ENCODE measurements around the gene ZSCAN29.
A peak's percentile ranks its signal among the peaks of the same experiment; 100 is the strongest.

ZSCAN29 gene

GRCh38 chr15:43370975-43371974, at the start of gene ZSCAN29, which contains the start of gene TUBGCP4:
Gene ZSCAN29, minus strand, starts transcription at chr15:43371043. Its CDS starts 1,130 bp downstream, at chr15:43369913.
Gene TUBGCP4, plus strand, starts transcription at chr15:43371101. Its CDS starts 254 bp downstream, at chr15:43371355.
- peak within 1 kb of the TSS; percentile 73 for H3K4me3 ChIP-seq (ENCODE audit: low read depth, low read length)
- peak; percentile 39 for TF ChIP-seq CTCF (IDR thresholded peaks at IDR 0.05; ENCODE audit: control insufficient read depth, extremely low read depth, insufficient read depth)
- DNase-seq (ENCODE audit: low read depth): no peak

DNA sequence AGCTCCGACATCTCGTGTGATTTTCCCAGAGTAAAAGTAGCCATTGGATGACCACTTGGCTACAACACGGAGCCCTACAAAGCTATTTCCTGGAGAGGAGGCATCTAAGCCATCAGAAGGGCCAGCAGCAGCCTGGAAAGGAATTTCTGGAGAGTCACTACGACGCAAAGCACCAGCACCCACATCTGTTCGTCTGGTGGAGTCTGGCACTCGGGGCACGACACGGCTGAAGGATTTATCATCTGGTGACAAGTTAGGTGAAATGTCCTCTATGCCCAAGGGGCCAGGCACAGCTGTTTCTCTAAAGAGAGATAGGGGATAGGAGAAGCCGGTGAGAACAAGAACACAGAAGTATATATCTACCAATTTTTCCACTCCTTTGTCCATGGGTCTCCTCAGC, 49.6 kb upstream of the ZSCAN29 start:
- TF ChIP-seq CTCF (IDR thresholded peaks at IDR 0.05; ENCODE audit: control insufficient read depth, extremely low read depth, insufficient read depth): no peak
- DNase-seq (ENCODE audit: low read depth): no peak
- H3K4me3 ChIP-seq (ENCODE audit: low read depth, low read length): no peak overlapping the region

DNA sequence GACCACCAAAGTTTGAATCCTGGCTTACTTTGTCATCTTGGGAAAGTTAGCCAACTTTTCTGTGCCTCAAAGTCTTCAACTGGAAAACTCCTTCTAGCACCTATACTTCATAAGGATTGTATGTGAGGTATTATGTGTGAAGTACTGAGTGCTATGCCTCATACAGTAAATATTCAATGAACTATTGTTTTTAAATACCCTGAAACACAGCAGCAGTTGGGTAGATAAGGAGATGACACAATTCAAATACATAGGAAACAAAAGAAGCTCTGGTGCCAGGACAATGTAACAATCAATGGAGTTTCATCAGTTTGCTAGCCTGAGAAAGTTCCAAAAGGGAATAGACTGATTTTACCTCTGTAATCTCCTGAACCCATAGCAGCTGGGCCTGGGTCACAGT, 43.4 kb upstream of the ZSCAN29 start:
- no peak for DNase-seq (ENCODE audit: low read depth)
- no peak overlapping the region for H3K4me3 ChIP-seq (ENCODE audit: low read depth, low read length)
- no peak for TF ChIP-seq CTCF (IDR thresholded peaks at IDR 0.05; ENCODE audit: control insufficient read depth, extremely low read depth, insufficient read depth)

- no peak for TF ChIP-seq CTCF (IDR thresholded peaks at IDR 0.05; ENCODE audit: control insufficient read depth, extremely low read depth, insufficient read depth)
- no peak for DNase-seq (ENCODE audit: low read depth)
- no peak overlapping the region for H3K4me3 ChIP-seq (ENCODE audit: low read depth, low read length)
Measured at GRCh38 chr15:43412096-43412495, 41.3 kb upstream of the ZSCAN29 start.

- DNase-seq (ENCODE audit: low read depth): no peak
- TF ChIP-seq CTCF (IDR thresholded peaks at IDR 0.05; ENCODE audit: control insufficient read depth, extremely low read depth, insufficient read depth): no peak
- no peak overlapping the region for H3K4me3 ChIP-seq (ENCODE audit: low read depth, low read length)
Measured at GRCh38 chr15:43410572-43411214, 39.9 kb upstream of the ZSCAN29 start.

DNA sequence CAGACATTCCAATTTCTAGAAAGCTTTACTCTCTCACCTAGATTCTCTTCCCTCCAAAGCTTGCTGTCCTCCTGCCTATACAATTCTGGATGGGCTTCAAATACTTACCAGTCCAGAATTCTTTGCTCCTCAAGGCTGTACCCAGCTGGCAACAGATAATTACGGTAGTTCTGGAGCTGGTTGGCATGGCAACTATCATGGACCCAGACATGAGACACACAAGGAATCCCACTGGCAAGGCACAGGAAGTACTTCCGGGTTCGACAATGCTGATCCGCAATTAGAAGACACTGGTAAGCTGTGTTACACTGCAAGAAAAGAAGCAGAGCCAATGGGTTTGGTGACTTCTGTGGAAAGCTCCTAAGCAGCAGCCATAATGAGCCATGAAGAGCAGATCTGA, 37.9 kb upstream of the ZSCAN29 start:
- no peak for DNase-seq (ENCODE audit: low read depth)
- no peak overlapping the region for H3K4me3 ChIP-seq (ENCODE audit: low read depth, low read length)
- TF ChIP-seq CTCF (IDR thresholded peaks at IDR 0.05; ENCODE audit: control insufficient read depth, extremely low read depth, insufficient read depth): no peak

Data from LNCaP clone FGC (cell line).